HG02885 (cell line): ENCODE results near the gene ARMC6.

Experiments
- ATAC-seq: cut with Tn5 transposase; IDR thresholded peaks from one replicate; pipeline ENCODE4 v1.9.1; 2021; ENCODE audit warnings: mild to moderate bottlenecking; ENCODE audit not compliant: unreplicated experiment, poor library complexity

Gene ARMC6

DNA sequence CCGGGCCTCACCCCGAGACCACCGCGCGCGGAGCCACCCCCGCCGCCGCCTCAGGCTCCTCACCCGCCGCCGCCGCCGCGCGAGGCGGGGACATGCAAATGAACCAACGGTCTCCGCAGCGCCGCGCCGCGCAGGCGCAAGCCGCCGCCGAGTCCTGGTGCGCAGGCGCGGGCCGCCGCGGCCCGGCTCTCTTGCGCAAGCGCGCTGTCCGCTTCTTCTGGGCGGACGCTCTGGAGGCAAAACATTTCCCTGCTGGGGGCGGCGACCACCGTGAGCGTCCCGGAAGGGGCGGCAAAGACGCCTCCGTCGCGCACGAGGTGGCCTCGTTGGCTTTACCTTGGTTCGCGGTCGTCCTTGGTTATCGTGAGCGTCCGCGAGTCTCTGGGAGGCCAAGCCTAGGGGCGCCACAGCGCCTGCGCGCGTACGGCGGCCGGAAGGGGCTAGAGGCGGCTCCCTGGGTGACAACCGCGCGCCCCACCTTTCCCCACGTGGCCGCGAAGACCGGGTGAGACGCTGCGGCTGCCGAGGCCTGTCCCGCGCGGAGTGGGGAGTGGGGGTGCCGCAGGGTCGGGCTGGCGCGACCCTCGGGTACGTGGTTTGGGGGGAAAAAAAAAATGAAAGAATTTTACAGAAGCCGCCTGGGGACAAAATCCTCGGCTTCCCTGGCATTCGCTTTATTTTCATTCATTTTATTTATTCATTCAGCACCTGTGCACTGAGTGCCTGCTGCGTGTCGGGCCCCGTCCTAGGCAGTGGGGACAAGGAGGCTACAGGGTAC, at the start of gene ARMC6, which contains the start of gene SUGP2:
TSS of gene ARMC6 (plus strand) at position 178 of the 778 bp plus-strand sequence. CDS start 607 bp downstream, outside the sequence.
TSS of gene SUGP2 (minus strand) at position 92 of the 778 bp plus-strand sequence. CDS start 2,446 bp downstream, outside the sequence.
- ATAC-seq, result peak; percentile 79

DNA sequence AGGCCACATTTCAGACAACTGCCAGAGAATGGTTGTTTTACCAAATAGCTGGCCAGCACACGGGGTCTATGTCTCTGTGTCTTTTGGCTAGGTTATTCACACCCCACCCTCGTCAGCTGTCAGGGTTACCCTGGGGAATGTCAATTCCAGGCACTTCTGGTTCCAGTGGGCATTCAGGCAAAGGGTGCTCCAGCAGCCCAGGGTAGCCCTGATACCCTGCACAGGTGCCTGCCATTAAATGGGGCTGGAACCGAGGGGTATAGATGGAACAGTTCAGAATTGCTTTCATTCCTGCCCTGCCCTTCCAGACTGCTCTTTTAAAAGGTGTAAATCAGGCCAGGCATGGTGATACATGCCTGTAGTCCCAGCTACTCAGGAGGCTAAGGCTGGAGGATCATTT, 49.2 kb upstream of the ARMC6 start:
- no peak for ATAC-seq

- ATAC-seq, result no peak
Measured at GRCh38 chr19:18985257-18985656, 48.1 kb upstream of the ARMC6 start.

DNA sequence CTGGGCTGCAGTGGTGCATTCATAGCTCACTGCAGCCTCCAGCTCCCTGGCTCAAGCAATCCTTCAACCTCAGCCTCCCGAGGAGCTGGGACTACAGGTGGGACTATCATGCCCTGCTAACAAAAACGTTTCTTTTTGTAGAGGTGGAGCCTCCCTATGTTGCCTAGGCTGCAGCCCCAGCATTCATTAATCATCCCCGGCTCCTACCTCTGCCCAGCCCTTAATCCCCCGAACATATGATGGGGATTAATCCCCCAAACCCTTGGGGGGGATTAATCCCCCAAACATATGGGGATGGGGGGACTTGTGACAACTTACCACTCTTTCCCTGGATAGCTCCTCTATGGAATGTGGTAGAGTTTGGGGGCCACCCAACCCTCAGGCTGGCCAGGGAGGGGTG, 45.9 kb upstream of the ARMC6 start:
- ATAC-seq, result no peak

- ATAC-seq, result no peak
Measured at GRCh38 chr19:18989316-18989715, 44.1 kb upstream of the ARMC6 start.

DNA sequence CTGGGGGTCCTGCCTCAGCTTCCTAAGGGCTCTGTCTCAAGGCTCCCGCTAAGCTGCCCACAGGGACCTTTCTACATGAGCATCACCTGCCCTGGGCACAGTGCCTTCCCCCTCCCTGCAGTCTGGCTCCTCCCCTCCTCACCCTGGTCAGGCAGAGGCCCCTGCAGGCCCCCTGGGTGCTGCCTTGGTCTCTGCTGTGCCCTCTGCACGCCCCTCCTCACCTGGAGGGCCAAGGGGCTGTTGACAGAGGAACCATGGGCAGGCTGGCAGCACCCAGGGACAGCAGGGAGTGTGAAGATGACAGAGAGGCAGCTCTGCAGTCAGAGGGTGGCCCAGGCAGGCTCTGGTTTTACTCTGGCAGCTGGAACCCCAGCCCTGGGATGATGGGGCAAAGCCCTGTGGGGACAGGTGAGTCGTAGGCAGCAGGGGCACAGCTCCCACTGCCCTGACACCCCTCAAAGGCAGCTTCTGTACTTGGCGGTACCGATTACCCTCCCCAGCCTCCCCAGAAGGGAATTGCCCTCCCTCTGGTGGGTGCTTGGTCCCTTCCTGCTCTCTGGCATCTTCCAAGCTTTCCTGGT, 43.2 kb upstream of the ARMC6 start:
- ATAC-seq, result no peak

DNA sequence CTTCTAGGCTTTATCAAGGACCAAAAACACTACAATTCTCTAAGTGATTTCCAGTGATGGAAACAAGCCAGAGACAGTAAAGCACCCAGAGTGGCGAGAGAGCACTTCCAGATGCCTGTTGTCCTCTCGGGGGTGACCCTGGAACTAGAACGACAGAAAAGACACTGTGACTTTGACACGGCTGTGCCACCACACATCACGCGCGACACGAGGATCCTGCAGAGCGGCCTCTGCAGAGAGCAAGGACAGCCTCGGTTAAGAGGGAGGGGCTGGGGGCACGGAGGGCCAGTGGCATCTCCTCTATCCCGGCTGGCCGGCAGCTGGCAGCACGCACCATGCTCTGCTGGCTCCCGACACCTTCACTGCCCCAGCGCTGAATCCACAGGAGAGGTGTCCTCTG, 42.4 kb upstream of the ARMC6 start:
- no peak for ATAC-seq

DNA sequence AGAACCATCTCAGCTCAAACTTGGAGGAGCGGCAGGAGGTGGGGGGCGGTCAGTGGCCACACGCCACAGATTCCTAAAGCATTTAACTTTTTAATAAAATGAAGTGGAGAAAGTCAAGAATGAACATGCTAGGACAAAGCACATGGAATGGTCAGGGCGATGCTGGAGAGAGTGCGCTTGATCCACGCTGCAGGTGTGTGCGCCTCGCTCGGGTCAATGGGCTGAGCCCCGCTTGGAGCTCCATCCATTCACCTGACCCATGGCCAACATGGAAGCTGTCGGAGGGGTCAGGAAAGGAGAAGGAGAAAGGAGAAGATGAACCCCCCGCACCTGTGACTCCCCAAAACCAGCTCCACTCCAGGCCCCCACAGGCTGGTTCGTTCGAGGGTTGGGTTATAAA, 41.9 kb upstream of the ARMC6 start:
- no peak for ATAC-seq

GRCh38 chr19:18992696-18993095, 40.7 kb upstream of the ARMC6 start:
- ATAC-seq, result no peak

DNA sequence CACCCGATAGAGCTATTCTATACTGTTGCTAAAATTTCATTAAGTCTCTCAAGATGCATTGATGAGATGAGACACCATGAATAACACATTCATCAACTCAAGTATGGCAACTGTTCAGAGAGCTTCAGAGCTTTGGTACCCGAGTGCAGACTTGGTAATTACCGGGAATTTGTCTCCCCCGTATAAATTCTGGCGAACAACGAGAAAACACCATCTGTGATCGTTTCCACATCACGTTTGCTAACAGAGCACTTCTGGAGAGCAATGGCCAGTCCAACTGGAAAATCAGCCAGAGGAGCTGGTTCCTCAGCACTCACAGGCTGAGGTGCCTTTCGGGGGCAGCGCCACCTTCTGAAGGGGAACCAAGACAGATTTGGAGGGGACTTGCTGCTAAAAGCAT, 40.3 kb upstream of the ARMC6 start:
- no peak for ATAC-seq

GRCh38 chr19:18995804-18996241, 37.6 kb upstream of the ARMC6 start:
- ATAC-seq, result no peak

GRCh38 chr19:18996351-18996750, 37.1 kb upstream of the ARMC6 start:
- ATAC-seq, result no peak

GRCh38 chr19:18996796-18997394, 36.5 kb upstream of the ARMC6 start:
- ATAC-seq, result no peak

GRCh38 chr19:18998276-18998675, 35.1 kb upstream of the ARMC6 start:
- ATAC-seq, result no peak

DNA sequence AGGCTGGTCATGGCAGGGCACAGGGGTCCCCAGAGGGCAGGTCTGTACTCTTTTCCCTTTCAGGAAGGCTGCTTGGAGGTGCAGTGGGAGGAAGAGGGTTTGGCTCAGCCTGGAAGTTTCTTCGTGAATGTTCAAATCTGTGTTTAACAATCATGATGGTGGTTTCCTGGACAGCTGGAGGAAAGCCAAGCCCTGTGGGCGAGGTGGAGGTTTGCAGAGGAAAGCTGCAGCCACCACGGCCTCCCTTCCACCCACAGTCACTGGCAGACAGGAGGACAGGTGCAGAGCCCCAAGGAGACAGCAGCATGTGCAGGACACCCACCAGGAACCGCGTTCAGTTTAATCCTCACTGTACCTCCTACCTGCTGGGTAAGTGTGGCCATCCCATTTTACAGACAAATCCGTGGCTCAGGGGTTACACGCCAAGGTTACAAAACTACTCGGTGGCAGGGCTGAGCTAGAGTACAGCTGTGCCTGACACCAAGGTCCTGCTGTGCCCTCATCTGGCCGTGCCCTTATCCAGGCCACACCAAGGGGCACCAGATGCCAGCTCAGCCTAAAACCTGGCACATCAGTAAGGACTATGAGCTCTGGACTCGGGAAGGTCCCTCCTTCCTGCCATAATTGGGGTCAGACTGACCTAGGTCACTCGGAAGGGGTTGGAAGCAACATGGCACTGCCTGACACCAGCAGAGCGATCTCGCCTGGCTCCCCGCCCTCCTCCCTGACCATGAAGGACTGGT, 34.2 kb upstream of the ARMC6 start:
- ATAC-seq, result no peak

DNA sequence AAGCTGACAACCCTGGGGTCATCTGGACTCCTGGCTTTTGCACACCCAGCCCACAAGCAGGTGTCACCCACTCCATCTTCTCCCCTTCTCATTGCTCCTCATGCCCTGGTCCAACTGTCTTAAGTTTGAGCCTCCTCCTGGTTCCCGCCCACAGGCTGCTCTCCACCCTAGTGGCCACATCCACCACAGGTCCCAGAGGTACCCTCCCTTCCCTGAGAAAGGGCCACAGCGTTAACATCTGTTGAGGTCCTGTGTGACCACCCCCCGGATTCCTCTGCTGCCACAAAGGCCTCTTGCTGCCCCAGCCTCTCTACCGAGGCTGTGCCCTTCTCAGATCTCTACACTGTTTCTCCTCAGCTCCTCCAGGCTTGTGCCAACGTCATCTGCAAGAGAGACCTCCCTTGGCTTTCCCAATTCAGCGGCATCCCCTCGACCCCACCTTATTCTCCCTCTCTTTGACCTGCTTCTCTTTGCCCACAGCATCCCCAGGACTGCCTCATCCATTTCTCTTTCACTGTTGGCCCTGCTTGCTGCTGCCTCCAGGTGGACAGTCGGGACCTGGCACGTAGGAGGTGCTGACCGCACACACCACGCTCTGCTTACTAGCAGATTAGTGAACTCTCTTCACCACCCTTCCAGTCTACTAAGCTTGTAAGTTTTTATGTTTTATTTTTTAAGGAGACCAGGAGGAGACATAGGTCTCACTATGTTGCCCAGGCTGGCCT, 33.3 kb upstream of the ARMC6 start:
- ATAC-seq, result no peak

GRCh38 chr19:19004144-19004543, 29.3 kb upstream of the ARMC6 start:
- no peak for ATAC-seq

DNA sequence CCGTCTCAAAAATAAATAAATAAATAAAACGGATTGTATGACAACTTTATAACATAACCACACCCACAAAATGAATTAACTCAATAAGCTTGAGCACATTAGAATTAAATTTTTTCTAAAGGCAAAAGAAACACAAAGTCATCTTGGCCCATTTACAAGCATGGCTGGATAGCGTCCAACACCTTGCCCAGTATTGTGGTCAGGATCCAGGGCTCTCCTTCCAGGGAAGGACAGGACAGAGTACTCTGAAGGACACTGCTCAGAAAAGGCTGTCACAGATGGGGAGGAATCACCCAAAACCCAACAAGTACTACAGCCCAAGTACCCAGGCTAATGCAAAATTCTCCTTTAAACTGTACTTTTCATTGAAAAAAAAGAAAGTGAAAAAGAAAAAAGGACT, 27.2 kb upstream of the ARMC6 start:
- ATAC-seq, result no peak

GRCh38 chr19:19009951-19010350, 23.5 kb upstream of the ARMC6 start:
- ATAC-seq, result no peak

- ATAC-seq, result no peak
Measured at GRCh38 chr19:19010551-19010950, 22.9 kb upstream of the ARMC6 start.
